OCI-LY3 (cell line): ENCODE measurements around the gene RPL37.

Experiments used
- H2AFZ ChIP-seq: fragments of 200-600, 300-600 bp; shearing (Covaris generic); 2 replicates; pipeline ENCODE4 v1.6.0; 2014; ENCODE audit warnings: antibody characterized with exemption, low read depth, low read length
- H3K27ac ChIP-seq: fragments of 200-600, 300-600 bp; sonication (generic); 2 replicates; pipeline ENCODE4 v1.5.1; 2014; ENCODE audit warnings: mild to moderate bottlenecking, low read length, moderate library complexity, mixed read lengths
- H3K27me3 ChIP-seq: fragments of 200-600, 300-600 bp; sonication (generic); 2 replicates; pipeline ENCODE4 v1.6.1; 2014; ENCODE audit warnings: low read depth, low read length, mixed read lengths
- H3K36me3 ChIP-seq: fragments of 200-600, 300-600 bp; sonication (generic); replicated peaks from 2 replicates; pipeline ENCODE3; 2014; ENCODE audit warnings: low read depth, low read length, mixed read lengths
- H3K4me1 ChIP-seq: fragments of 300-600, 200-600 bp; sonication (generic); 2 replicates; pipeline ENCODE4 v1.6.1; 2014; ENCODE audit warnings: low read length, mixed read lengths
- H3K4me2 ChIP-seq: fragments of 200-600, 300-600 bp; sonication (generic); 2 replicates; pipeline ENCODE4 v1.6.1; 2014; ENCODE audit warnings: low read length, mixed read lengths
- H3K4me3 ChIP-seq: fragments of 300-600, 200-600 bp; sonication (generic); 2 replicates; pipeline ENCODE4 v1.5.1; 2014; ENCODE audit warnings: antibody characterized with exemption, mild to moderate bottlenecking, low read length, moderate library complexity
- H3K79me2 ChIP-seq: fragments of 300-600, 200-600 bp; shearing (Covaris generic); 2 replicates; pipeline ENCODE4 v1.6.1; 2014; ENCODE audit warnings: mild to moderate bottlenecking, low read length, mixed read lengths
- H3K9ac ChIP-seq: fragments of 300-600, 200-600 bp; shearing (Covaris generic); 2 replicates; pipeline ENCODE4 v1.6.0; 2014; ENCODE audit warnings: mild to moderate bottlenecking, low read length, moderate library complexity
- H3K9me3 ChIP-seq: fragments of 200-600, 300-600 bp; shearing (Covaris generic); 2 replicates; pipeline ENCODE4 v1.6.1; 2014; ENCODE audit warnings: low read length, mixed read lengths; ENCODE audit not compliant: insufficient read depth
- H4K20me1 ChIP-seq: fragments of 200-600, 300-600 bp; sonication (generic); 2 replicates; pipeline ENCODE4 v1.6.1; 2016; ENCODE audit warnings: low read length, mixed read lengths; ENCODE audit not compliant: insufficient read depth
- EZH2phosphoT487 ChIP-seq: fragments of 200-600 bp; shearing (Covaris generic); IDR thresholded peaks from 2 replicates; pipeline ENCODE4 v1.6.1; 2018; ENCODE audit warnings: antibody characterized with exemption, mixed run types, low read depth
- TF ChIP-seq, protein P1 (sequence below): fragments of 200-600, 300-600 bp; sonication (generic); IDR thresholded peaks from 2 replicates; pipeline ENCODE4 v1.5.1; 2014; ENCODE audit warnings: antibody characterized with exemption, low read length, low read depth

Gene RPL37

DNA sequence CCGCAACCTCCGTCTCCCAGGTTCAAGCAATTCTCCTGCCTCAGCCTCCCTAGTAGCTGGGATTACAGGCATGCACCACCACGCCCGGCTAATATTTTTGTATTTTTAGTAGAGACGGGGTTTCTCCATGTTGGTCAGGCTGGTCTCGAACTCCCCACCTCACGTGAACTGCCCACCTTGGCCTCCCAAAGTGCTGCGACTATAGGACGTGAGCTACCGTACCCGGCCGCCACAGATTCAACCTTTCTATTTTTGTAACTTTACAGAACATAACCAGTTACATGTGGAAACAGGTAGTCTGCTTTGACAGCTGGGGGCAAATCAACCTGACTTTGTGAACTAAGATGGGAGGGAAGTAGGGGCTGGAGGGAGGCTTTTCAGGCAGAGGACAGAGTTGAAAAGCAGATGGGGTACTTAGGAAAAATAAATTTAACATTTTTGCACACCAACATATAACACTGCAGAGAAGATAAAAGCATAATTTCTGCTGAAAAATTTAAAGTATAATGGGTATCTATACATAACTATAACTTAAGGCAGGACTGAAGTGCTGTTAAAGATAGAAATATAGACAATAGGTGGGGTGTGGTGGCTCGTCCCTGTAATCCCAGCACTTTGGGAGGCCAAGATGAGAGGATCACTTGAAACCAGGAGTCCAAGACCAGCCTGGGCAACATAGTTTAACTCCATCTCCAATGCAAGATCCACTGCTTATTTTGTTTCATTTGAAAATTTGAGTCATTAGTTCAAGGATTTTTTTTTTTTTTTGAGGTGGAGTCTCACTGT is 5.1 kb downstream of the RPL37 start:
- peaks cover 81% of the 10 kb centered on the region for H3K36me3 ChIP-seq
- TF ChIP-seq, protein P1, sequence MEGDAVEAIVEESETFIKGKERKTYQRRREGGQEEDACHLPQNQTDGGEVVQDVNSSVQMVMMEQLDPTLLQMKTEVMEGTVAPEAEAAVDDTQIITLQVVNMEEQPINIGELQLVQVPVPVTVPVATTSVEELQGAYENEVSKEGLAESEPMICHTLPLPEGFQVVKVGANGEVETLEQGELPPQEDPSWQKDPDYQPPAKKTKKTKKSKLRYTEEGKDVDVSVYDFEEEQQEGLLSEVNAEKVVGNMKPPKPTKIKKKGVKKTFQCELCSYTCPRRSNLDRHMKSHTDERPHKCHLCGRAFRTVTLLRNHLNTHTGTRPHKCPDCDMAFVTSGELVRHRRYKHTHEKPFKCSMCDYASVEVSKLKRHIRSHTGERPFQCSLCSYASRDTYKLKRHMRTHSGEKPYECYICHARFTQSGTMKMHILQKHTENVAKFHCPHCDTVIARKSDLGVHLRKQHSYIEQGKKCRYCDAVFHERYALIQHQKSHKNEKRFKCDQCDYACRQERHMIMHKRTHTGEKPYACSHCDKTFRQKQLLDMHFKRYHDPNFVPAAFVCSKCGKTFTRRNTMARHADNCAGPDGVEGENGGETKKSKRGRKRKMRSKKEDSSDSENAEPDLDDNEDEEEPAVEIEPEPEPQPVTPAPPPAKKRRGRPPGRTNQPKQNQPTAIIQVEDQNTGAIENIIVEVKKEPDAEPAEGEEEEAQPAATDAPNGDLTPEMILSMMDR, result no peak
- TF ChIP-seq EZH2phosphoT487, result no peak
- H3K27ac ChIP-seq, result no peak overlapping the region
- H3K9me3 ChIP-seq, result no peaks in the 10 kb centered on the region
- H3K79me2 ChIP-seq, result peaks cover 58% of the 10 kb centered on the region
- H3K4me2 ChIP-seq, result no peak overlapping the region
- peaks cover 25% of the 10 kb centered on the region for H3K4me1 ChIP-seq
- peaks cover 81% of the 10 kb centered on the region for H4K20me1 ChIP-seq
- H2AFZ ChIP-seq, result no peak overlapping the region
- H3K4me3 ChIP-seq, result no peak overlapping the region
- no peak overlapping the region for H3K9ac ChIP-seq
- H3K27me3 ChIP-seq, result no peaks in the 10 kb centered on the region

DNA sequence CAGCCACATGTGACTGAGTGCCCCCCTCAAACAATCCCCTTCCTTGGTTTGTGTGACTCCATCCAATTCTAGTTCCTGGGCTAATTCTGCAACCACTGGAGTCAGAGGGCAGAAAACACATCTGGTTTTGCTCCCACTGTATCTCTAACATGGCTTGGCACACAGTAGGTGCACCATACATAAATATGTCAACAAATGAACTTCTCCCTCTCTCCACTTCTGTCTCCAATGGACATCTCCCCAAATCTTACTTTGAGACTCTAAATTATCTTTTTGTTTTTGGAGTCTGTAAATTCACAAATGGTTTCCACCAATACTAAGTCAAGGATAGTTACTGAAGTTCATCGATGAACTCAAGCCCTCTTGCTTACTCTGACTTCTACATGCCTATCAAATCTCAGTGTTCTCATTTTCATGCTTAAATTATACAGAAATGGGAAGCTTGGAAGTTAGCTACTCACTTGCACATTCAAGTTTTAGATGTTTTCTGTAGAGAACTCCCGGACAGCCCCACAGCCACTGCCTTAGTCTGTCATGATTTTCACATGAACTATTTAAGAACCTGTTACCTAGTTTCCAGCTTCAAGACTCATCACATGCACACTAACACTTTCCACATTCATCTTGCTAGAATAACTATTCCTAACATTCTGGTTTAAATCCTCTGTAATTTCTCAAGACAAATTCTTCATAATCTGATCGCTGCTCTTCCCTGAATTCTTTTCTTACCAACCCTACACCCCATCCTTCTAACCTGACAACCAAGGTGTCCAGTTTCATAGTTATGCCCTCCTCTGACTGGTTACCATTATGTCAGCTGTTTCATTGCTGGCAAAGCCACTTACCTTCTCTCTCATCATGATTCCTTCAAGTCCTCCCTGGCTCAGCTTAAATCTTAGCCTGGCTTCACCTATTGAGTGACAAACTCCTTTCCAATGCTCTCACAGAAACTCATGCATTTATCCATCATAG is 6.0 kb downstream of the RPL37 start:
- H3K9me3 ChIP-seq, result no peaks in the 10 kb centered on the region
- H3K4me3 ChIP-seq, result no peak overlapping the region
- H3K36me3 ChIP-seq, result peaks cover 72% of the 10 kb centered on the region
- H3K79me2 ChIP-seq, result peaks cover 48% of the 10 kb centered on the region
- peaks cover 78% of the 10 kb centered on the region for H4K20me1 ChIP-seq
- no peak overlapping the region for H3K27ac ChIP-seq
- H3K4me2 ChIP-seq, result no peak overlapping the region
- no peak for TF ChIP-seq EZH2phosphoT487
- TF ChIP-seq, protein P1, result no peak
- H2AFZ ChIP-seq, result no peak overlapping the region
- H3K27me3 ChIP-seq, result no peaks in the 10 kb centered on the region
- no peak overlapping the region for H3K9ac ChIP-seq
- H3K4me1 ChIP-seq, result peaks cover 25% of the 10 kb centered on the region

DNA sequence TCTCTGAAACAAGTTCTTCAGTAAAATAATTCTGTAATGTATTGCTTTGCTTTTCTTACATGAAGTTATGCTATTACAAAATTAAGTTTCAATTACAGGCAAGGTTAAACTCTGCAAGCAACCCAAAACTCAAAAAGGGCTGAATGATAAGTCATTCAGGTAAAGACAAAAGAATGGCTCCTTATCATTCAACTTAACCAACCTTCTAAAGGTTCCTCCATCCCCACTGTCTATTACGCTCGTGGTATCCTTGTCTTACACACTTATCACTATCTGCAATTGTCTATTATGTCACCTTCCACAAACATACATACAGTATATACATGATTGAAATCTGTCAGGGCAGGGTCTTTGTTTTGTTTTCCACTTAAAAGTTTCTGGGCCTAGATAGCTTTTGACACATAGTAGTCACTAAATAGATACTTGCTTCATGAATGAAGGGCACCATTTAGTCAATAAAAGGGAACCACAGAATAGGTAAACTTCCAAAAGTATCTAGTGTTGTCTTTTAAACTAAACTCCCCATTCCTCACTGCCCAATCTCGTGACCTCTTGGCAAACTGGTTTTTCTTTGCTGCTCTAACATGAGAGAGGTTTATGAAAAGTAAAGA is 6.9 kb downstream of the RPL37 start:
- TF ChIP-seq EZH2phosphoT487, result no peak
- TF ChIP-seq, protein P1, result no peak
- H3K36me3 ChIP-seq, result peaks cover 63% of the 10 kb centered on the region
- H3K27me3 ChIP-seq, result no peaks in the 10 kb centered on the region
- H2AFZ ChIP-seq, result no peak overlapping the region
- H3K4me3 ChIP-seq, result no peak overlapping the region
- peaks cover 39% of the 10 kb centered on the region for H3K79me2 ChIP-seq
- H3K27ac ChIP-seq, result no peak overlapping the region
- no peak overlapping the region for H3K4me2 ChIP-seq
- peaks cover 69% of the 10 kb centered on the region for H4K20me1 ChIP-seq
- no peak overlapping the region for H3K9ac ChIP-seq
- H3K4me1 ChIP-seq, result peaks cover 18% of the 10 kb centered on the region
- no peaks in the 10 kb centered on the region for H3K9me3 ChIP-seq
